HUES64 (cell line): Measurements from ENCODE around the gene DHDH.

Experiments
- H3K27ac ChIP-seq: 2 replicates; pipeline ENCODE4 v1.7.0; 2013; ENCODE audit warnings: low read depth, low read length, inconsistent platforms
- H3K27me3 ChIP-seq: 2 replicates; pipeline ENCODE4 v1.6.1; 2013; ENCODE audit warnings: mild to moderate bottlenecking, low read length; ENCODE audit not compliant: insufficient read depth
- H3K36me3 ChIP-seq: 2 replicates; pipeline ENCODE4 v1.6.1; 2013; ENCODE audit warnings: mild to moderate bottlenecking, low read length; ENCODE audit not compliant: insufficient read depth
- H3K4me1 ChIP-seq: 2 replicates; pipeline ENCODE4 v1.6.1; 2013; ENCODE audit warnings: mild to moderate bottlenecking, low read length, moderate library complexity; ENCODE audit not compliant: insufficient read depth
- H3K4me3 ChIP-seq: 2 replicates; pipeline ENCODE4 v1.5.1; 2013; ENCODE audit warnings: mild to moderate bottlenecking, low read length, moderate library complexity
- H3K9ac ChIP-seq: 2 replicates; pipeline ENCODE4 v1.6.1; 2013; ENCODE audit warnings: mild to moderate bottlenecking, low read depth, low read length
- H3K9me3 ChIP-seq: 2 replicates; pipeline ENCODE4 v1.6.1; 2013; ENCODE audit warnings: low read depth, low read length; ENCODE audit not compliant: insufficient read depth
- WGBS: fragments of 150-250, 120-280 bp; methylation state at CpG from one replicate; pipeline ENCODE4 v1.1.7; 2013; ENCODE audit warnings: missing lambda C conversion rate; 5-methylcytosine and 5-hydroxymethylcytosine counted together

The DHDH gene

GRCh38 chr19:48987323-48987722, 53.8 kb downstream of the DHDH start:
- Histone ChIP-seq H3K9me3 (no peaks in the 10 kb centered on the region), H3K27me3 (no peaks in the 10 kb centered on the region), H3K4me1 (no peaks in the 10 kb centered on the region; the same call in 1 of the 2 replicates), H3K9ac (no peak overlapping the region), H3K36me3 (peaks cover 48% of the 10 kb centered on the region), H3K4me3 (no peak overlapping the region), H3K27ac (no peak overlapping the region)
- 90% methylated on average over 7 of the region's 7 CpGs for WGBS

DNA sequence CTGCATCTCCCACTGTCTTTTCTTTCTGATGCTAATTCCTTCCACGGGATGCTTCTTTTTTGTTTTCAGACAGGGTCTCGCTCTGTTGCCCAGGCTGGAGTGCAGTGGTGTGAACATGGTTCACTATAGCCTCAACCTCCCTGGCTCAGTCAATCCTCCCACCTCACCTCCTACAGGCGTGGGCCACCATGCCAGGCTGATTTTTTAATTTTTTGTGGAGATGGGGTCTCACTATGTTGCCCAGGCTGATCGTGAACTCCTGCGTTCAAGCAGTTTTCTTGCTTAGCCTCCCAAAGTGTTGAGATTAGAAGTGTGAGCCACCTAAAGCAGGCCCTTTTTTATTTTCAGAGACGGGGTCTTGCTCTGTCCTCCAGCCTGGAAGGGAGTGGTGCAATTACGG, 54.8 kb downstream of the DHDH start:
- Histone ChIP-seq H3K9me3 (no peaks in the 10 kb centered on the region), H3K36me3 (peaks cover 48% of the 10 kb centered on the region), H3K4me1 (no peaks in the 10 kb centered on the region; the same call in 1 of the 2 replicates), H3K4me3 (no peak overlapping the region), H3K27me3 (no peaks in the 10 kb centered on the region), H3K9ac (no peak overlapping the region), H3K27ac (no peak overlapping the region)
- WGBS: 98% methylated on average over 7 of the region's 7 CpGs

DNA sequence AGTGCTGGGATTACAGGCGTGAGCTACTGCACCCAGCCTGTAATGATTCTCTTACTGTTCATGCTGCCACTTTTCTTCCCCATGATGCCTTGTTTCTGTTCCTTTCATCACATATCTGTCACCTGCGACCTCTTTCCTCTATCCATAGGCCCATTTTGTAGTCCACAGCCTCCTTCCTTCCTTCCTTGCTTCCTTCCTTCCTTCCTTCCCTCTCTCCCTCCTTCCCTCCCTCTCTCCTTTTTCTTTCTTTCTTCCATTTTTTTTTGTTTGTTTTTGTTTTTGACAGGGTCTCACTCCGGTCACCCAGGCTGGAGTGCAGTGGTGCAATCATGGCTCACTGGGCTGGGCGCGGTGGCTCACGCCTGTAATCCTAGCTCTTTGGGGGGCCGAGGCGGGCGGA, 55.4 kb downstream of the DHDH start:
- H3K9ac ChIP-seq: no peak overlapping the region
- H3K9me3 ChIP-seq: no peaks in the 10 kb centered on the region
- H3K27ac ChIP-seq: no peak overlapping the region
- no peaks in the 10 kb centered on the region; the same call in 1 of the 2 replicates for H3K4me1 ChIP-seq
- H3K36me3 ChIP-seq: peaks cover 48% of the 10 kb centered on the region
- 95% methylated on average over 9 of the region's 9 CpGs for WGBS
- no peak overlapping the region for H3K4me3 ChIP-seq
- no peaks in the 10 kb centered on the region for H3K27me3 ChIP-seq

- Histone ChIP-seq H3K9ac (no peak overlapping the region), H3K9me3 (no peaks in the 10 kb centered on the region), H3K27me3 (no peaks in the 10 kb centered on the region), H3K4me3 (no peak overlapping the region), H3K4me1 (no peaks in the 10 kb centered on the region; the same call in 1 of the 2 replicates), H3K27ac (no peak overlapping the region), H3K36me3 (peaks cover 44% of the 10 kb centered on the region)
- 93% methylated on average over 17 of the region's 17 CpGs for WGBS
These were observed 56.3 kb downstream of the DHDH start for GRCh38 chr19:48989701-48990291.

DNA sequence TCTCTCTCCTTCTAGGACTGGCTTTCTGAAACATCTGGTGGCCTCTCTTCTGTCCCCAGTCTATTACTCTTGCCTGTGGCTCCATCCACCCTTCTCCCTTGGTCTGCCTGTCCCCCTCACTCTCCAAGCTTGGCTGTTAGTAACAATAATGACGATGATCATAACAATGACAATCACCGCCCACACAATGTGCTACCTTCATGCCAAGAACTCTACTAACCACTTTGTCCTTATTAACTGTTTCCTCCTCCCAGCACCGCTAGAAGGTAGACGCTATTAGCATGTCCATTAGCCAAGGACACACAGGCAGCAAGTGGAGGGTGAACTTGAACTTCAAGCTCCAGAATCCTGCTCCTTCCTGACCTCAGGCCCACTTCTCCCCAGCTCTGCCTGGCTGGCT, 56.9 kb downstream of the DHDH start:
- Histone ChIP-seq H3K4me1 (no peaks in the 10 kb centered on the region; the same call in 1 of the 2 replicates), H3K36me3 (peaks cover 38% of the 10 kb centered on the region), H3K27ac (no peak overlapping the region), H3K4me3 (no peak overlapping the region), H3K27me3 (no peaks in the 10 kb centered on the region), H3K9me3 (no peaks in the 10 kb centered on the region), H3K9ac (no peak overlapping the region; the same call in 1 of the 2 replicates)
- WGBS: 77% methylated on average over 4 of the region's 4 CpGs

- Histone ChIP-seq H3K27ac (no peak overlapping the region), H3K36me3 (peaks cover 31% of the 10 kb centered on the region), H3K4me1 (no peaks in the 10 kb centered on the region; the same call in 1 of the 2 replicates), H3K4me3 (no peak overlapping the region), H3K9ac (no peak overlapping the region), H3K9me3 (no peaks in the 10 kb centered on the region), H3K27me3 (no peaks in the 10 kb centered on the region)
- 95% methylated on average over 22 of the region's 22 CpGs for WGBS
These were observed 57.6 kb downstream of the DHDH start for GRCh38 chr19:48991011-48991609.

GRCh38 chr19:48991873-48992580, 58.5 kb downstream of the DHDH start:
- Histone ChIP-seq H3K4me1 (no peaks in the 10 kb centered on the region; the same call in 1 of the 2 replicates), H3K27ac (peak overlapping the region; percentile 4; the same call in 1 of the 2 replicates), H3K36me3 (peaks cover 24% of the 10 kb centered on the region), H3K4me3 (peak overlapping the region; percentile 80), H3K9me3 (no peaks in the 10 kb centered on the region), H3K27me3 (no peaks in the 10 kb centered on the region), H3K9ac (peak overlapping the region; percentile 73)
- 45% methylated on average over 8 of the region's 8 CpGs for WGBS

DNA sequence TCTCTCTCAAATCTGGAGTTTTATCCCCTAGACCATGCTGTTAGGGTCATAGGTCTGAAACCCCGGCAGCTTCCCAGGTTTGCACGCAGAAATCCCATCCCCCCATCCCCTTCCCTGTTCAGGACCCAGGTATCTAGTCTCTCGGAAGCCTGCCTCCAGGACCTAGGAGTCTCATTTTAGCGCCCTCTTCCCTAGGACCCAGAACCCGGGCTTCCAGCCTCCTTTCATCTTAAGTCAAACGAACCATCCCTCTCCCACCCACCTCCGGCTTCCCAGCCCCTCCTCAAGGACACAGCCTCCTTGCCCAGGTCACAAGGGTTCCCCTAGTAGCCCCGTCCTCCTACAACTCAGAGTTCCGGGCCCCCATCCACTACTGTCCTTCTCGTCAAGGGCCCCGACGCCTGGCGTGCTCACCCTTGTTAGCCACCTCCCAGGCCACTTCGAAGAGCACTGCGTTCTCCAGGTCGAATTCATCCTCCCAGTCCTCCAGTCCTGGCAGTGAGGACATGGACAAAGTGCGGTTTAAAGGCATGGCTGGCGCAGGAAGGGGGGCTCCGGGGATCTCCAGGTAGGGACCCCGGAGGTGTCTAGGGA, 59.2 kb downstream of the DHDH start:
- 1% methylated on average over 20 of the region's 20 CpGs for WGBS
- H3K27ac ChIP-seq: peak overlapping the region; percentile 59; the same call in 1 of the 2 replicates

DNA sequence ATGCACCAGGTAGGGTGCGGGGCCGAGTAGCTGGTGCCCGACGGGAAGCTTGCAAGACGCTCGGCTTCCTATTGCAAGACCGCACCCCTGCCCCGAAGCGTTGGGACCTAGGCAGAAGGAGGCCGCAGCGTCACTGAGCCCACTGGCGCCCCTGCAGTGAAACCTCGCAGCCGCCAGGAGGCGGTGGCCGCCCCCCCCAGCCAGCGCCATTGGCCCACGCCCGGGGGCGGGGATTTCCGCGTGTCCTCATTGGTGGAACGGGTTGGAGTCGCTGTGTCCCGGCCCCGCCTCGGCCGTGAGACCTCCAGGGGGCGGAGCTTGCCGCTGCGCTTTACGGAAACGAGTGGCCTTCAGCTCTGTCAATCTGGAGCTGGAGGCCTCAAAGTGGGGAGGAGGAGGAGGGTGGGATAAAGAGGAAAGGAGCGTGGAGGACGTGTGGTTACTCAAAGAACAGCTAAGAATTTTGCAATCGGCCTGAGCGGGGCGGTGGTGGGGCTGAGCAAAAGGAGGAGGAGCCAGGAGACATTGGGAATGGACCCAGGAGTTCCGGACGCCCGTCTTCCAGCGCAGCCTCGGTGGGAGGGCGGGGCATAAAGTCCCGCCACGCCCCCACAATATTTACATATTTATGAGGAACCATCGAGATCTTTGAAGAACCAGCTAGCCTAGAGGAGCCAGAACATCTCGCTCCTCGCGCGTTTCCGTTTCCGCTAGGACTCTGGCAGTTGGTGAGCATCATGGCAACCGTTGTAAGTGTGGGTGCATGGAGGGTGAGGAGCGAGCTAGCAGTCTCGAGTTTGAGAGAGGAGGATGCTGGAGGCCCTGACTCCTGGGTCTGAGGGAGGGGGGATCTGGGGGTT, 59.9 kb downstream of the DHDH start, which contains the start of the genes GYS1 and RUVBL2:
GYS1 (minus strand) TSS at position 135 of the 860 bp plus-strand sequence. CDS start 197 bp downstream, outside the sequence.
RUVBL2 (plus strand) TSS at position 713 of the 860 bp plus-strand sequence; CDS start at position 738, 25 bp downstream.
- peaks cover 15% of the 10 kb centered on the region for H3K36me3 ChIP-seq
- under 1% methylated on average over 56 of the region's 56 CpGs for WGBS
- H3K4me1 ChIP-seq: no peaks in the 10 kb centered on the region; the same call in 1 of the 2 replicates
- no peaks in the 10 kb centered on the region for H3K27me3 ChIP-seq
- peak within 1 kb of the TSS; percentile 73 for H3K9ac ChIP-seq
- H3K9me3 ChIP-seq: no peaks in the 10 kb centered on the region
- H3K4me3 ChIP-seq: peak within 1 kb of the TSS; percentile 80
- H3K27ac ChIP-seq: peak within 1 kb of the TSS; percentile 84

More for the DNA sequence above, 59.2 kb downstream of the DHDH start:
- Histone ChIP-seq H3K4me3 (peak overlapping the region; percentile 80), H3K27me3 (no peaks in the 10 kb centered on the region), H3K4me1 (no peaks in the 10 kb centered on the region; the same call in 1 of the 2 replicates), H3K9me3 (no peaks in the 10 kb centered on the region), H3K9ac (peak overlapping the region; percentile 73), H3K36me3 (peaks cover 20% of the 10 kb centered on the region)

DNA sequence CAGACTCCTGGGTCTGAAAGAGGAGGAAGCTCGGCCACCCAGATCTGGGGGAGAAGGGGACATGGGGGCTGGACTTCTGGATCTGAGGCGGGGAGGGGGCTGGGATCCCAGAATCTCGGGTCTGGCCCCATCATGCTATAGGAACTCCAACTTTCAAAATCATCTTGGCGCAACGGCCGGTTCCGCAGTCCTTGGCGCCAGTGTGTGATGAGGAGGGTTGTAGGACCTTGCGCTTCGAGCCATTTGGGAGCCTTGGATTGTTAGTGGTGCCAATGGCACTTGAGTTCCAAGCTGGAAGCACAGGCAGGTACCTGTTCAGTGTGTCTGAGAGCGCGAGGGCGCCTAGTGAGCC, 60.5 kb downstream of the DHDH start:
- Histone ChIP-seq H3K9me3 (no peaks in the 10 kb centered on the region), H3K4me3 (peak overlapping the region; percentile 80), H3K36me3 (peaks cover 11% of the 10 kb centered on the region; the same call in 1 of the 2 replicates), H3K27me3 (no peaks in the 10 kb centered on the region), H3K27ac (no peak overlapping the region), H3K9ac (peak overlapping the region; percentile 72), H3K4me1 (no peaks in the 10 kb centered on the region; the same call in 1 of the 2 replicates)
- 2% methylated on average over 13 of the region's 13 CpGs for WGBS
